Adrenal gland (tissue), 5 donors: Measurements from ENCODE around the gene CYRIA.

Experiments used
- CTCF ChIP-seq, 6 experiments: fragments of 450-650 bp in 4 of 6; fragments of 200-600 bp in 2 of 6; sonication (generic) in 1 of 6; IDR thresholded peaks; 1 replicate in 5 of 6; 2 replicates in 1 of 6; pipeline versions ENCODE4 v1.5.1 to v1.8.0; 2016 to 2021; ENCODE audit warnings: antibody characterized with exemption in 6 of 6, mild to moderate bottlenecking in 2 of 6, moderate library complexity in 1 of 6
- POLR2A ChIP-seq, 2 donors: fragments of 450-650 bp; IDR thresholded peaks; one replicate each; pipeline ENCODE4 v1.6.1; 2017; ENCODE audit warnings: antibody characterized with exemption in 2 of 2, mild to moderate bottlenecking in 2 of 2, moderate library complexity in 1 of 2
- donor health status: DM: no; HTN: no; CAD: no.

DNA sequence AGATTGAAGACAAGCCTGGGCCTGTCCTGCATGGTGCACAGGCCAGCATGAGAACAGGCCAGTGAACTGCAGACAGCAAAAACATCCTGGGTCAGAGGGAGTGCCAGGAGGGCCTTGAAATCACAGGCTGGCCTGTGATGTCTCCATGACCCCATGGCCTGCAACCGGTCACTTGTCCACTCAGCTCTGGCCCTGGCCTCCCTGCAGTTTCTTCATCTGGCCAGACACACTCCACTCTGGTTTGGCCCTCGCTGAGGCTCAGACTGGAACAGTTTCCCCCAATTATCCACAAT, 12.6 kb downstream of the CYRIA start:
- TF ChIP-seq CTCF (IDR thresholded peaks at IDR 0.05) (no peak), POLR2A (IDR thresholded peaks at IDR 0.05) (no peak)
